Mesenchymal stem cell (in vitro differentiated cells and primary cell): ENCODE results near the gene HOXD9.

Experiments
- DNase-seq: peaks from one replicate; pipeline ENCODE4 v3.0.0-alpha.2; 2013
- H2AFZ ChIP-seq: one replicate; pipeline ENCODE4 v1.6.1; 2013; ENCODE audit warnings: low read depth, mild to moderate bottlenecking, control low read depth, inconsistent platforms, low read length, moderate library complexity
- H2AK5ac ChIP-seq: 2 replicates; pipeline ENCODE4 v1.6.1; 2013; ENCODE audit warnings: low read length, moderate library complexity, mild to moderate bottlenecking, inconsistent platforms; ENCODE audit not compliant: severe bottlenecking
- H2BK120ac ChIP-seq: one replicate; pipeline ENCODE4 v1.6.1; 2013; ENCODE audit warnings: low read depth, mild to moderate bottlenecking, inconsistent platforms, low read length, moderate library complexity
- H2BK12ac ChIP-seq, 2 experiments: one replicate each; pipeline ENCODE4 v1.6.1; 2013; ENCODE audit warnings: inconsistent platforms in 2 of 2, low read length in 2 of 2, mild to moderate bottlenecking in 2 of 2, moderate library complexity in 2 of 2, control low read depth in 1 of 2
- H2BK15ac ChIP-seq: one replicate; pipeline ENCODE4 v1.6.1; 2013; ENCODE audit warnings: mild to moderate bottlenecking, low read depth, inconsistent platforms; ENCODE audit not compliant: poor library complexity, severe bottlenecking
- H2BK5ac ChIP-seq: 2 replicates; pipeline ENCODE4 v1.6.1; 2013; ENCODE audit warnings: low read depth, mild to moderate bottlenecking, low read length, control low read depth, inconsistent platforms; ENCODE audit not compliant: poor library complexity, severe bottlenecking
- H3K14ac ChIP-seq, 2 experiments: one replicate each; pipeline ENCODE4 v1.6.1; 2013; ENCODE audit warnings: inconsistent platforms in 2 of 2, low read length in 2 of 2, control low read depth in 1 of 2, mild to moderate bottlenecking in 1 of 2, moderate library complexity in 1 of 2
- H3K18ac ChIP-seq, 2 experiments: one replicate each; pipeline ENCODE4 v1.6.1; 2013; ENCODE audit warnings: inconsistent platforms in 2 of 2, low read length in 2 of 2, control low read depth in 1 of 2, low read depth in 1 of 2, mild to moderate bottlenecking in 1 of 2
- H3K23ac ChIP-seq, 2 experiments: one replicate each; pipeline ENCODE4 v1.6.1; 2013; ENCODE audit warnings: inconsistent platforms in 2 of 2, low read length in 2 of 2, mild to moderate bottlenecking in 2 of 2, moderate library complexity in 2 of 2, control low read depth in 1 of 2
- H3K27ac ChIP-seq: 2 replicates; pipeline ENCODE4 v1.5.1; 2013; ENCODE audit warnings: mild to moderate bottlenecking, moderate library complexity, low read length, control low read depth, inconsistent platforms; ENCODE audit not compliant: poor library complexity, severe bottlenecking
- H3K27me3 ChIP-seq, 2 experiments: 2 replicates each; pipeline versions ENCODE4 v1.6.1 to v1.7.0; 2013; ENCODE audit warnings: low read length in 2 of 2, mild to moderate bottlenecking in 2 of 2, moderate library complexity in 2 of 2, control low read depth in 1 of 2, inconsistent platforms in 1 of 2; ENCODE audit not compliant: control insufficient read depth in 1 of 2, insufficient read depth in 1 of 2
- H3K36me3 ChIP-seq, 2 experiments: 2 replicates each; pipeline versions ENCODE4 v1.6.1 to v1.7.0; 2013; ENCODE audit warnings: low read length in 2 of 2, control low read depth in 1 of 2, inconsistent platforms in 1 of 2, low read depth in 1 of 2, mild to moderate bottlenecking in 1 of 2; ENCODE audit not compliant: insufficient read depth in 2 of 2, control insufficient read depth in 1 of 2
- H3K4ac ChIP-seq, 2 experiments: one replicate each; pipeline ENCODE4 v1.6.1; 2013; ENCODE audit warnings: inconsistent platforms in 2 of 2, low read length in 2 of 2, mild to moderate bottlenecking in 2 of 2, moderate library complexity in 2 of 2, control low read depth in 1 of 2, low read depth in 1 of 2
- H3K4me1 ChIP-seq: 2 replicates; pipeline ENCODE4 v1.6.1; 2013; ENCODE audit warnings: low read depth, low read length, control low read depth; ENCODE audit not compliant: control insufficient read depth, insufficient read depth
- H3K4me2 ChIP-seq: 2 replicates; pipeline ENCODE4 v1.6.1; 2013; ENCODE audit warnings: low read length, mild to moderate bottlenecking, inconsistent platforms; ENCODE audit not compliant: poor library complexity, severe bottlenecking
- H3K4me3 ChIP-seq, 2 experiments: 2 replicates each; pipeline versions ENCODE4 v1.5.1 to v1.7.0; 2013; ENCODE audit warnings: low read length in 2 of 2, mild to moderate bottlenecking in 2 of 2, control low read depth in 1 of 2, low read depth in 1 of 2; ENCODE audit not compliant: insufficient read depth in 1 of 2
- H3K79me1 ChIP-seq: replicated peaks from 2 replicates; pipeline ENCODE4 v1.6.1; 2013; ENCODE audit warnings: mild to moderate bottlenecking, control low read depth, low read length, inconsistent platforms; ENCODE audit not compliant: poor library complexity, severe bottlenecking
- H3K9ac ChIP-seq: 2 replicates; pipeline ENCODE4 v1.7.0; 2013; ENCODE audit warnings: mild to moderate bottlenecking, low read length, moderate library complexity
- H3K9me3 ChIP-seq: 2 replicates; pipeline ENCODE4 v1.7.0; 2013; ENCODE audit warnings: mild to moderate bottlenecking, low read length; ENCODE audit not compliant: control insufficient read depth
- H4K8ac ChIP-seq: one replicate; pipeline ENCODE4 v1.6.1; 2013; ENCODE audit warnings: inconsistent platforms, mild to moderate bottlenecking, low read length, moderate library complexity
- H4K91ac ChIP-seq: one replicate; pipeline ENCODE4 v1.6.1; 2013; ENCODE audit warnings: mild to moderate bottlenecking, low read length, inconsistent platforms
- WGBS: methylation state at CpG from one replicate; pipeline ENCODE4 v1.1.7; 2013; ENCODE audit warnings: mixed read lengths; 5-methylcytosine and 5-hydroxymethylcytosine counted together

HOXD9 gene

GRCh38 chr2:176087330-176088047 is 35.0 kb upstream of the HOXD9 start:
- Histone ChIP-seq H2BK12ac (no peak overlapping the region), H2AFZ (no peak overlapping the region), H4K91ac (no peak overlapping the region), H3K18ac (no peak overlapping the region), H3K4me1 (peaks cover 22% of the 10 kb centered on the region), H4K8ac (no peak overlapping the region), H3K23ac (peak overlapping the region in 1 of 2 experiments; percentile 89), H2AK5ac (no peak overlapping the region), H2BK120ac (no peak overlapping the region), H3K4me2 (no peak overlapping the region), H3K79me1 (no peaks in the 10 kb centered on the region), H3K4me3 (peak overlapping the region in 1 of 2 experiments; percentile 70), H2BK5ac (no peak overlapping the region), H3K14ac (peak overlapping the region in 1 of 2 experiments; percentile 41), H3K9me3 (no peaks in the 10 kb centered on the region), H2BK15ac (no peak overlapping the region), H3K27me3 (peaks cover 96 to 98% of the 10 kb centered on the region in 2 experiments), H3K9ac (no peak overlapping the region), H3K27ac (no peak overlapping the region), H3K4ac (no peak overlapping the region), H3K36me3 (no peaks in the 10 kb centered on the region)
- 21% methylated on average over 27 of the region's 29 CpGs for WGBS
- no peak for DNase-seq

GRCh38 chr2:176088048-176088936 is 34.2 kb upstream of the HOXD9 start:
- H3K36me3 ChIP-seq = no peaks in the 10 kb centered on the region
- DNase-seq = peak; percentile 47
- H3K14ac ChIP-seq = peak overlapping the region in 1 of 2 experiments; percentile 41
- H2AK5ac ChIP-seq = no peak overlapping the region
- no peaks in the 10 kb centered on the region for H3K79me1 ChIP-seq
- no peak overlapping the region for H2AFZ ChIP-seq
- peak overlapping the region; percentile 42 for H3K9ac ChIP-seq
- WGBS = 5% methylated on average over 34 of the region's 49 CpGs
- H2BK12ac ChIP-seq = no peak overlapping the region
- peaks cover 91 to 96% of the 10 kb centered on the region in 2 experiments for H3K27me3 ChIP-seq
- no peak overlapping the region for H2BK120ac ChIP-seq
- no peak overlapping the region for H4K91ac ChIP-seq
- H3K18ac ChIP-seq = no peak overlapping the region
- H3K4me1 ChIP-seq = peaks cover 24% of the 10 kb centered on the region
- no peak overlapping the region for H3K27ac ChIP-seq
- peak overlapping the region; percentile 63 for H3K4me2 ChIP-seq
- H2BK15ac ChIP-seq = no peak overlapping the region
- no peak overlapping the region for H3K4ac ChIP-seq
- no peak overlapping the region for H4K8ac ChIP-seq
- peak overlapping the region in 1 of 2 experiments; percentile 89 for H3K23ac ChIP-seq
- peak overlapping the region; percentile 38 to 70 for H3K4me3 ChIP-seq
- H2BK5ac ChIP-seq = no peak overlapping the region
- no peaks in the 10 kb centered on the region for H3K9me3 ChIP-seq

GRCh38 chr2:176088937-176089842 is 33.3 kb upstream of the HOXD9 start:
- no peak overlapping the region for H3K9ac ChIP-seq
- H3K79me1 ChIP-seq = no peaks in the 10 kb centered on the region
- H3K36me3 ChIP-seq = no peaks in the 10 kb centered on the region
- WGBS = 24% methylated on average over 6 of the region's 6 CpGs
- H4K8ac ChIP-seq = no peak overlapping the region
- H2BK15ac ChIP-seq = no peak overlapping the region
- H2AFZ ChIP-seq = no peak overlapping the region
- no peak overlapping the region for H2BK120ac ChIP-seq
- no peak overlapping the region for H4K91ac ChIP-seq
- no peak overlapping the region for H3K18ac ChIP-seq
- DNase-seq = no peak
- H3K4me2 ChIP-seq = no peak overlapping the region
- no peak overlapping the region for H3K4me3 ChIP-seq
- peaks cover 24% of the 10 kb centered on the region for H3K4me1 ChIP-seq
- no peak overlapping the region for H3K23ac ChIP-seq
- H2AK5ac ChIP-seq = no peak overlapping the region
- H2BK12ac ChIP-seq = no peak overlapping the region
- H3K14ac ChIP-seq = no peak overlapping the region
- H3K27me3 ChIP-seq = peaks cover 91 to 96% of the 10 kb centered on the region in 2 experiments
- no peak overlapping the region for H3K4ac ChIP-seq
- H3K9me3 ChIP-seq = no peaks in the 10 kb centered on the region
- H3K27ac ChIP-seq = no peak overlapping the region
- no peak overlapping the region for H2BK5ac ChIP-seq
